Stimulated activated effector memory CD8-positive, alpha-beta T cell treated with anti-CD3 and anti-CD28 coated beads, Interleukin-12 subunit alpha, Interleukin-12 subunit beta, amount 100 ng/mL, for 72 hours (primary cell): ENCODE measurements around the gene CDKN1B.
A peak's percentile ranks its signal among the peaks of the same experiment; 100 is the strongest.

ENCODE experiments used
- ATAC-seq: fragments of 150-1000 bp; cut with Tn5 transposase; 2 replicates; pipeline ENCODE4 v1.10.0; 2021
- DNase-seq, 2 donors: peaks; one replicate each; pipeline ENCODE4 v3.0.0; 2021 to 2022; ENCODE audit warnings: low spot score in 2 of 2
- H3K27ac Mint-ChIP-seq: one replicate; pipeline ENCODE4 v1.8.0; 2022; ENCODE audit warnings: mild to moderate bottlenecking, mixed read lengths
- H3K36me3 Mint-ChIP-seq: one replicate; pipeline ENCODE4 v1.8.0; 2022; ENCODE audit warnings: mild to moderate bottlenecking, mixed read lengths
- H3K4me1 Mint-ChIP-seq: one replicate; pipeline ENCODE4 v1.8.0; 2022; ENCODE audit warnings: mixed read lengths
- H3K4me3 Mint-ChIP-seq: one replicate; pipeline ENCODE4 v1.8.0; 2022; ENCODE audit warnings: mild to moderate bottlenecking, mixed read lengths
- H3K9me3 Mint-ChIP-seq: one replicate; pipeline ENCODE4 v1.8.0; 2022; ENCODE audit warnings: mixed read lengths

CDKN1B gene

DNA sequence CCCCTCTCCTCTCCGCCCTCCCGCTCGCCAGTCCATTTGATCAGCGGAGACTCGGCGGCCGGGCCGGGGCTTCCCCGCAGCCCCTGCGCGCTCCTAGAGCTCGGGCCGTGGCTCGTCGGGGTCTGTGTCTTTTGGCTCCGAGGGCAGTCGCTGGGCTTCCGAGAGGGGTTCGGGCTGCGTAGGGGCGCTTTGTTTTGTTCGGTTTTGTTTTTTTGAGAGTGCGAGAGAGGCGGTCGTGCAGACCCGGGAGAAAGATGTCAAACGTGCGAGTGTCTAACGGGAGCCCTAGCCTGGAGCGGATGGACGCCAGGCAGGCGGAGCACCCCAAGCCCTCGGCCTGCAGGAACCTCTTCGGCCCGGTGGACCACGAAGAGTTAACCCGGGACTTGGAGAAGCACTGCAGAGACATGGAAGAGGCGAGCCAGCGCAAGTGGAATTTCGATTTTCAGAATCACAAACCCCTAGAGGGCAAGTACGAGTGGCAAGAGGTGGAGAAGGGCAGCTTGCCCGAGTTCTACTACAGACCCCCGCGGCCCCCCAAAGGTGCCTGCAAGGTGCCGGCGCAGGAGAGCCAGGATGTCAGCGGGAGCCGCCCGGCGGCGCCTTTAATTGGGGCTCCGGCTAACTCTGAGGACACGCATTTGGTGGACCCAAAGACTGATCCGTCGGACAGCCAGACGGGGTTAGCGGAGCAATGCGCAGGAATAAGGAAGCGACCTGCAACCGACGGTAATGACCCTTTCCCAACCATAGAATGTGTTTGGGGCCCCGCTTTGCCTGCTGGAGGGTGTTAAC is 615 bp downstream of the CDKN1B start:
- Mint-ChIP-seq H3K9me3 (no peaks in the 10 kb centered on the region), H3K27ac (peak overlapping the region; percentile 100), H3K36me3 (peaks cover 81% of the 10 kb centered on the region), H3K4me3 (peak overlapping the region; percentile 79), H3K4me1 (peaks cover 51% of the 10 kb centered on the region)
- ATAC-seq (peak; percentile 40), DNase-seq (peak in 1 of 2 donors; percentile 70)

DNA sequence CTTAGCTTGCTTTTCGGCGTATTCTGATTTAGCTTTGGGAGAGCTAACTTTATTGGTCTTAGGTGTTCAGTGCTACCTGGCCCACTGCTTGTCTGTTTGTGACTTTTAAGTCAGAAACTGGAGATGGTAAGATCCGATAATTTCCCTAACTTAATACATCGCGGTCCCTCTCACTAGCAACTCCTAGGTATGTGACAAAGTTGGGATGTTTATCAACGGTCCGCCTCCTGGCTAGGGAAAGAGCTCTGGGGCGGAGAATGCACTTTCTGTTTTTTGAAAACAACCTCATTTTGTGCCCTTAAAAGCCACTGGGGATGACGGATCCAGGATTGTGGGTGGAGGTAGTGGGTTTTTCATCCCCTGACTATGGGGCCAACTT is 1.2 kb downstream of the CDKN1B start:
- Mint-ChIP-seq H3K27ac (peak overlapping the region; percentile 100), H3K36me3 (peaks cover 87% of the 10 kb centered on the region), H3K4me3 (peak overlapping the region; percentile 79), H3K4me1 (peaks cover 46% of the 10 kb centered on the region), H3K9me3 (no peaks in the 10 kb centered on the region)
- ATAC-seq (no peak), DNase-seq (no peak)

GRCh38 chr12:12718853-12719252 is 1.7 kb downstream of the CDKN1B start:
- DNase-seq = no peak
- H3K27ac Mint-ChIP-seq = peak overlapping the region; percentile 100
- peaks cover 41% of the 10 kb centered on the region for H3K4me1 Mint-ChIP-seq
- ATAC-seq = no peak
- peaks cover 92% of the 10 kb centered on the region for H3K36me3 Mint-ChIP-seq
- H3K4me3 Mint-ChIP-seq = peak overlapping the region; percentile 79
- no peaks in the 10 kb centered on the region for H3K9me3 Mint-ChIP-seq

DNA sequence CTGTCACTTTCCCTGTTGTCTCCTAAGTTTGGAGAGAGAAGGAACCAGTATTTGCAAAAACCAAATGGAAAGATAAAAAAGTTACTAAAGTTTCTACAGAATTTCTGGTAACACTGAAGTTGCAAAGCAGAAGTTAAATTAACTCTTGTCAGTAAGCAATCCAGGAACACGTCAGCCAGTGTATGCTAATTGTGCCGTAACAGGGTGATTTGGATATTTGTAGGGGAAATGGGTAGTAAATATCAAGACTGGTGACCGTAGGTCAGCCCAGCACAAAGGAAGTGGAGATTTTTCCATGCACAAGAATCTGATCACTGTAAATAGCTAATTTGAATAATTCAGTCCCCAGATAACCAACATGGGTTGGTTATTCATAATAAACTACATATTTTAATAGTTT is 2.3 kb downstream of the CDKN1B start:
- Mint-ChIP-seq H3K4me1 (peaks cover 34% of the 10 kb centered on the region), H3K4me3 (peak overlapping the region; percentile 79), H3K27ac (peak overlapping the region; percentile 100), H3K9me3 (no peaks in the 10 kb centered on the region), H3K36me3 (peaks cover 92% of the 10 kb centered on the region)
- DNase-seq = no peak
- ATAC-seq = no peak

- Mint-ChIP-seq H3K4me1 (peaks cover 29% of the 10 kb centered on the region), H3K27ac (peak overlapping the region; percentile 100), H3K4me3 (peak overlapping the region; percentile 79), H3K36me3 (peaks cover 94% of the 10 kb centered on the region), H3K9me3 (no peaks in the 10 kb centered on the region)
- ATAC-seq = no peak
- no peak for DNase-seq
Measured at GRCh38 chr12:12720052-12720451, 2.9 kb downstream of the CDKN1B start.

- Mint-ChIP-seq H3K36me3 (peaks cover 94% of the 10 kb centered on the region), H3K4me1 (peaks cover 29% of the 10 kb centered on the region), H3K9me3 (no peaks in the 10 kb centered on the region), H3K4me3 (peak overlapping the region; percentile 79), H3K27ac (peak overlapping the region; percentile 100)
- DNase-seq (no peak), ATAC-seq (no peak)
Measured at GRCh38 chr12:12720672-12721161, 3.5 kb downstream of the CDKN1B start.

DNA sequence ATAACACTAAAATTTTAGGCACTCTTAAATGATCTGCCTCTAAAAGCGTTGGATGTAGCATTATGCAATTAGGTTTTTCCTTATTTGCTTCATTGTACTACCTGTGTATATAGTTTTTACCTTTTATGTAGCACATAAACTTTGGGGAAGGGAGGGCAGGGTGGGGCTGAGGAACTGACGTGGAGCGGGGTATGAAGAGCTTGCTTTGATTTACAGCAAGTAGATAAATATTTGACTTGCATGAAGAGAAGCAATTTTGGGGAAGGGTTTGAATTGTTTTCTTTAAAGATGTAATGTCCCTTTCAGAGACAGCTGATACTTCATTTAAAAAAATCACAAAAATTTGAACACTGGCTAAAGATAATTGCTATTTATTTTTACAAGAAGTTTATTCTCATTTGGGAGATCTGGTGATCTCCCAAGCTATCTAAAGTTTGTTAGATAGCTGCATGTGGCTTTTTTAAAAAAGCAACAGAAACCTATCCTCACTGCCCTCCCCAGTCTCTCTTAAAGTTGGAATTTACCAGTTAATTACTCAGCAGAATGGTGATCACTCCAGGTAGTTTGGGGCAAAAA is 4.1 kb downstream of the CDKN1B start:
- Mint-ChIP-seq H3K4me1 (peaks cover 27% of the 10 kb centered on the region), H3K4me3 (peak overlapping the region; percentile 79), H3K27ac (peak overlapping the region; percentile 100), H3K36me3 (peaks cover 95% of the 10 kb centered on the region), H3K9me3 (no peaks in the 10 kb centered on the region)
- DNase-seq (no peak), ATAC-seq (no peak)

DNA sequence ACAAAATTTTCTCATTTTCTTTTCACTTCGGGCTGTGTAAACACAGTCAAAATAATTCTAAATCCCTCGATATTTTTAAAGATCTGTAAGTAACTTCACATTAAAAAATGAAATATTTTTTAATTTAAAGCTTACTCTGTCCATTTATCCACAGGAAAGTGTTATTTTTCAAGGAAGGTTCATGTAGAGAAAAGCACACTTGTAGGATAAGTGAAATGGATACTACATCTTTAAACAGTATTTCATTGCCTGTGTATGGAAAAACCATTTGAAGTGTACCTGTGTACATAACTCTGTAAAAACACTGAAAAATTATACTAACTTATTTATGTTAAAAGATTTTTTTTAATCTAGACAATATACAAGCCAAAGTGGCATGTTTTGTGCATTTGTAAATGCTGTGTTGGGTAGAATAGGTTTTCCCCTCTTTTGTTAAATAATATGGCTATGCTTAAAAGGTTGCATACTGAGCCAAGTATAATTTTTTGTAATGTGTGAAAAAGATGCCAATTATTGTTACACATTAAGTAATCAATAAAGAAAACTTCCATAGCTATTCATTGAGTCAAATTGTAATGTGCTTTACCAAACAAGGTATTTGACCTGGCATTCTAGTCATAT is 4.8 kb downstream of the CDKN1B start:
- Mint-ChIP-seq H3K4me3 (peak overlapping the region; percentile 79), H3K27ac (peak overlapping the region; percentile 100), H3K36me3 (peaks cover 100% of the 10 kb centered on the region), H3K4me1 (peaks cover 33% of the 10 kb centered on the region), H3K9me3 (no peaks in the 10 kb centered on the region)
- ATAC-seq = no peak
- no peak for DNase-seq

GRCh38 chr12:12722435-12723148 is 5.4 kb downstream of the CDKN1B start:
- peaks cover 100% of the 10 kb centered on the region for H3K36me3 Mint-ChIP-seq
- H3K27ac Mint-ChIP-seq = peak overlapping the region; percentile 100
- peaks cover 39% of the 10 kb centered on the region for H3K4me1 Mint-ChIP-seq
- ATAC-seq (no peak), DNase-seq (no peak)
- H3K4me3 Mint-ChIP-seq = peak overlapping the region; percentile 79
- no peaks in the 10 kb centered on the region for H3K9me3 Mint-ChIP-seq

DNA sequence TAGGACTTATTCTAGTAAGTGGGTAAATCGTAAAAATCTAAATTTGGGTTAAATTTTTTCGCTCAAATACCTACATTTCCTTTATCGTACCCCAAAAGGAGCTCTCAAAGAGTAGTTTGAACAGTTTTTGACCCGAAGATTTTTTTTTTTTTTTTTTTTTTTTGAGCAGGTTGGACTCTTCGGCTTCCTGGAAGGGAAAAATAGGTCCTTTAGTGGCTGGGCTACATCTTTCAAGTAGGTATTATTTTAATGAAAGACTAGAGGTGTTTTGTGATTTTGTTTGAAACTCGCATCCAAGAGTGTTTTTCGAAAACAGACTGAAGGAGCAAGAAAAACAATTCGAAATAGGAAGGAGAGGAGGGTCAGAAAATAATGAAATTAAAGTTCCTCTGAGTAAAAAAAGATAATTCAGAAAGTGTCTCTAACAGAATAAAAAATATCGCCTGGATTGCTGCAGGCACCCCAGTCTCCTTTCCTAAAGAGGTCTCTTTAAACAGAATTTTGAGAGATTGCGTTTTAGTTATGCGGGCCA is 6.0 kb downstream of the CDKN1B start:
- Mint-ChIP-seq H3K4me1 (peaks cover 45% of the 10 kb centered on the region), H3K4me3 (peak overlapping the region; percentile 79), H3K9me3 (no peaks in the 10 kb centered on the region), H3K27ac (peak overlapping the region; percentile 100), H3K36me3 (peaks cover 100% of the 10 kb centered on the region)
- ATAC-seq = no peak
- DNase-seq = no peak

DNA sequence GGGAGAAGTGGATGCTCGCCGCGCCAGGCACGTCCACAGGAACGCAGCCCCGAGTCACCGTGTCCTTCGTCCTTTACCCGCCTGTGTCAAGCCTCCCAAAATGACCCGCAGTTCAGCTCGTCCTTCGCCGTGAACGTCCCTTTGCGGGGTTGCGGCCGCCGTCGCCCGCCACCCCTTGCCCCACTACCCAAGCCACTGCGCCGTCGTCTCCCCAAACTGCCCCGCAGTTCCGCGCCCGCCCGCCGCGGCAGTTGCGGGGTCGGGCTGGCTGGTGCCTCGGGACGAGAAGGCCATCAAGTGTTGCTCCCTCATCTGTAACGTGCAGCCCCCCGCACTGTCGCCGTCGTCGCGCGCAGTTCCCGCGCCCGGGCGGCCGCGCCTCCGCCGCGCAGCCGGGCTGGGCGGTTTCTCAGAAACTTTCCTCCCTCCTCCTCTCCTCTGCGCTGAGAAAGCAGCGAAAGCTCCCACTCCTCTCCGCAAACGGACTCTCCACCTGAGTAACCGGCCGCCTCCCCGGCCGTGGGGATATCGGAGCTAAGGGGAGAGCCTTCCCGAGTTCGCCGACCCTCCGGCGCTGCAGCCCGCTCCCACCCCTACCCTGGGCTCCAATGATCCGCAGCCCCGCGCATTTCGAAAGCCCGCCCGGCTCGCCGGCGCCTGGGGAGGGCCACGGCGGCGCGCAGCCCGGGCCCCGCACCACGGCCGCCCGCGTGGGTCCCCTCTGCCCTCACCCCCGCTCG is 6.7 kb downstream of the CDKN1B start:
- H3K27ac Mint-ChIP-seq = peak overlapping the region; percentile 100
- H3K4me1 Mint-ChIP-seq = peaks cover 51% of the 10 kb centered on the region
- H3K36me3 Mint-ChIP-seq = peaks cover 100% of the 10 kb centered on the region
- ATAC-seq (peak; percentile 1), DNase-seq (peak; percentile 34 to 78)
- no peaks in the 10 kb centered on the region for H3K9me3 Mint-ChIP-seq
- H3K4me3 Mint-ChIP-seq = peak overlapping the region; percentile 79

- ATAC-seq = no peak
- no peaks in the 10 kb centered on the region for H3K9me3 Mint-ChIP-seq
- peaks cover 48% of the 10 kb centered on the region for H3K4me1 Mint-ChIP-seq
- H3K36me3 Mint-ChIP-seq = peaks cover 99% of the 10 kb centered on the region
- H3K27ac Mint-ChIP-seq = peak overlapping the region; percentile 100
- peak overlapping the region; percentile 79 for H3K4me3 Mint-ChIP-seq
- DNase-seq = peak; percentile 33 to 77
Measured at GRCh38 chr12:12724421-12725085, 7.4 kb downstream of the CDKN1B start.

GRCh38 chr12:12725086-12725955 is 8.2 kb downstream of the CDKN1B start:
- ATAC-seq (peak; percentile 83), DNase-seq (peak; percentile 75 to 97)
- H3K9me3 Mint-ChIP-seq = no peaks in the 10 kb centered on the region
- H3K36me3 Mint-ChIP-seq = peaks cover 99% of the 10 kb centered on the region
- H3K4me1 Mint-ChIP-seq = peaks cover 52% of the 10 kb centered on the region
- H3K4me3 Mint-ChIP-seq = peak overlapping the region; percentile 79
- peak overlapping the region; percentile 100 for H3K27ac Mint-ChIP-seq
